ENCODE data around the gene IZUMO1. TPM values are rescaled to one million over a fixed set of nuclear protein-coding genes. Genes with fewer than 3 reads are reported as not detected.
"Not testable (repeated sequence)": the region's sequence is repeated elsewhere in the genome, so short reads cannot be mapped to it uniquely, and the experiment has no call there.

IZUMO1 gene
- total and polyA plus RNA-seq, 4 experiments from 2014 or later = not detected

- Mint-ChIP-seq H3K27me3 (no peaks in the 10 kb centered on the region), H3K4me3 (peak overlapping the region in 1 of 8 donors; percentile 54), H3K27ac (peak overlapping the region in 2 of 7 donors; percentile 43 to 64), H3K36me3 (peaks cover 0 to 5% of the 10 kb centered on the region in 2 donors), H3K9me3 (no peaks in the 10 kb centered on the region), H3K4me1 (peaks cover 9 to 38% (median 22%) of the 10 kb centered on the region in 4 donors)
- intact Hi-C loops (cut with micrococcal nuclease) = no loop called here
- no peaks in the 10 kb centered on the region for H3K36me3 ChIP-seq (ENCODE audit: insufficient read depth, low read length)
- CTCF ChIA-PET (ENCODE audit: partially characterized antibody) = no interaction called here
- no peak overlapping the region for H3K27ac ChIP-seq (ENCODE audit: low read depth, low read length)
- H3K4me1 ChIP-seq (ENCODE audit: insufficient read depth, low read length) = peaks cover 20% of the 10 kb centered on the region
- H3K9me3 ChIP-seq (ENCODE audit: control insufficient read depth in 1 of 2, low read length in 2 of 2) = no peaks in the 10 kb centered on the region
- no peak for DNase-seq
- POLR2A ChIA-PET (ENCODE audit: partially characterized antibody) = no interaction called here
- H3K4me3 ChIP-seq (ENCODE audit: low read length in 2 of 2) = no peak overlapping the region
- H3K27me3 ChIP-seq (ENCODE audit: insufficient read depth, low read length) = no peaks in the 10 kb centered on the region
These were observed 27.9 kb downstream of the IZUMO1 start for GRCh38 chr19:48718711-48719231.

DNA sequence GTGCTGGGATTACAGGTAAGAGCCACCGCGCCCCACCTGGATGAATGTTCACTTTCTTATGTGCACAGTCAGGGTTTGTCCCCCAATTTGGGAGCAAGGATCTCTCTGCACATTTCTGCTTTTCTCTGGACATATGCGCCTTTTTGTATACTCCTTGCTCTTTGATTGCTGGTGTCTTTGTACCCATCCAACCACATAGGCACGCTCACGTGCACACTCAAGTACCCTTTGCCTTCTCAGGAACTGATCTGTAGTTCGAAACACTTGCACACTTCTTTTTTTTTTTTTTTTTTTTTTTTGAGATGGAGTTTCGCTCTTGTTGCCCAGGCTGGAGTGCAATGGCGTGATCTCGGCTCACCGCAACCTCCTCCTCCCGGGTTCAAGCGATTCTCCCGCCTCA, 28.6 kb downstream of the IZUMO1 start:
- POLR2A ChIA-PET (ENCODE audit: partially characterized antibody); H3K27me3 ChIP-seq (ENCODE audit: insufficient read depth, low read length); H3K36me3 Mint-ChIP-seq; H3K4me3 ChIP-seq (ENCODE audit: low read length in 2 of 2); H3K27me3 Mint-ChIP-seq; H3K36me3 ChIP-seq (ENCODE audit: insufficient read depth, low read length); H3K9me3 ChIP-seq (ENCODE audit: control insufficient read depth in 1 of 2, low read length in 2 of 2); DNase-seq; H3K9me3 Mint-ChIP-seq; intact Hi-C loops (cut with micrococcal nuclease); H3K27ac Mint-ChIP-seq; H3K27ac ChIP-seq (ENCODE audit: low read depth, low read length): not testable (repeated sequence)
- peaks cover 26% of the 10 kb centered on the region for H3K4me1 ChIP-seq (ENCODE audit: insufficient read depth, low read length)
- Mint-ChIP-seq H3K4me1 (peaks cover 9 to 43% (median 24%) of the 10 kb centered on the region in 4 donors), H3K4me3 (peak overlapping the region in 1 of 8 donors; percentile 36)
- CTCF ChIA-PET (ENCODE audit: partially characterized antibody) = interaction anchor here (1.2 kb wide), 1 partner anchor 34 kb away, joined by 3 read pairs; no protein-coding TSS in a partner anchor

- peaks cover 0 to 5% of the 10 kb centered on the region in 2 donors for H3K36me3 Mint-ChIP-seq
- H3K36me3 ChIP-seq (ENCODE audit: insufficient read depth, low read length) = no peaks in the 10 kb centered on the region
- H3K4me3 Mint-ChIP-seq = peak overlapping the region in 2 of 8 donors; percentile 7 to 52
- ChIA-PET CTCF (ENCODE audit: partially characterized antibody) (interaction anchor here (1.4 to 1.9 kb wide), 3 partner anchors 22 to 71 kb away, joined by 3 to 8 read pairs (median 4); no protein-coding TSS in a partner anchor), POLR2A (ENCODE audit: partially characterized antibody) (interaction anchor here (0.9 to 1.5 kb wide), 2 partner anchors 8 to 11 kb away, joined by 3 to 4 read pairs; no protein-coding TSS in a partner anchor)
- no peak overlapping the region for H3K27ac ChIP-seq (ENCODE audit: low read depth, low read length)
- H3K9me3 ChIP-seq (ENCODE audit: control insufficient read depth in 1 of 2, low read length in 2 of 2) = no peaks in the 10 kb centered on the region
- H3K9me3 Mint-ChIP-seq = no peaks in the 10 kb centered on the region
- H3K27me3 Mint-ChIP-seq = no peaks in the 10 kb centered on the region
- no peak overlapping the region for H3K4me3 ChIP-seq (ENCODE audit: low read length in 2 of 2)
- H3K27me3 ChIP-seq (ENCODE audit: insufficient read depth, low read length) = no peaks in the 10 kb centered on the region
- peaks cover 31% of the 10 kb centered on the region for H3K4me1 ChIP-seq (ENCODE audit: insufficient read depth, low read length)
- no peak for DNase-seq
- H3K27ac Mint-ChIP-seq = peak overlapping the region in 1 of 7 donors; percentile 77
- H3K4me1 Mint-ChIP-seq = peaks cover 9 to 47% (median 22%) of the 10 kb centered on the region in 4 donors
- intact Hi-C loops (cut with micrococcal nuclease) = no loop called here
These were observed 30.0 kb downstream of the IZUMO1 start for GRCh38 chr19:48716562-48717291.

DNA sequence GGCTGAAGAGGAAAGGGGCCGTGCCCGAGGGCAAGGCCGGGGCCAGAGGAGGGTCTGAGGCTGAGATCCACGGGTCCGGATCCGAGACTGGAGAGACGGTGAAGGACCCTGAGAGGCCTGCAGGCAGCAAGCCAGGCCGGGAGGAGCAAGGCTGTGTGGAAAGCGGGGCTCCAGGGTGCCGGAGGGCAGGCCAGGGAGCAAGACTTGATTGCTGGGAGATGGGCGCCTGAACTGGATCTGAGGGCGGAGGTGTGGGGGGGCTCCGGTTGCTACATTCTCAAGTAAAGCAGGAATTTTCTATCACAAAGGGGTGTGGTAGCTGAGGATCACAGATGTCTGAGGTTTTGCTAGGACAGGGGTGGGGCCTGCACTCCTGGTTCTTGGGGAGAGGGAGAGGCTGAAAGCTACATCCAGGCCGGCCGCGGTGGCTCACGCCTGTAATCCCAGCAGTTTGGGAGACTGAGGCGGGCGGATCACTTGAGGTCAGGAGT, 31.0 kb downstream of the IZUMO1 start:
- CTCF ChIA-PET (ENCODE audit: partially characterized antibody) = interaction anchor here (1.4 to 1.9 kb wide), 3 partner anchors 23 to 70 kb away, joined by 3 to 8 read pairs (median 4); no protein-coding TSS in a partner anchor
- no peaks in the 10 kb centered on the region for H3K36me3 ChIP-seq (ENCODE audit: insufficient read depth, low read length)
- DNase-seq = no peak
- H3K36me3 Mint-ChIP-seq = peaks cover 0 to 3% of the 10 kb centered on the region in 2 donors
- H3K9me3 ChIP-seq (ENCODE audit: control insufficient read depth in 1 of 2, low read length in 2 of 2) = no peaks in the 10 kb centered on the region
- H3K4me3 Mint-ChIP-seq = peak overlapping the region in 6 of 8 donors; percentile 34 to 75 (median 54)
- intact Hi-C loops (cut with micrococcal nuclease) = no loop called here
- H3K9me3 Mint-ChIP-seq = no peaks in the 10 kb centered on the region
- peaks cover 7 to 39% (median 20%) of the 10 kb centered on the region in 4 donors for H3K4me1 Mint-ChIP-seq
- no peaks in the 10 kb centered on the region for H3K27me3 Mint-ChIP-seq
- peak overlapping the region in 2 of 7 donors; percentile 12 to 30 for H3K27ac Mint-ChIP-seq
- H3K27ac ChIP-seq (ENCODE audit: low read depth, low read length) = no peak overlapping the region
- H3K4me1 ChIP-seq (ENCODE audit: insufficient read depth, low read length) = peaks cover 24% of the 10 kb centered on the region
- no peak overlapping the region for H3K4me3 ChIP-seq (ENCODE audit: low read length in 2 of 2)
- POLR2A ChIA-PET (ENCODE audit: partially characterized antibody) = interaction anchor here (0.9 to 1.5 kb wide), 2 partner anchors 9 to 12 kb away, joined by 3 to 4 read pairs; no protein-coding TSS in a partner anchor
- H3K27me3 ChIP-seq (ENCODE audit: insufficient read depth, low read length) = no peaks in the 10 kb centered on the region

GRCh38 chr19:48714759-48715675, 31.7 kb downstream of the IZUMO1 start:
- H3K9me3 Mint-ChIP-seq = no peaks in the 10 kb centered on the region
- ChIA-PET POLR2A (ENCODE audit: partially characterized antibody) (interaction anchor here (0.6 to 3.0 kb wide), 11 partner anchors 10 to 278 kb away, joined by 3 to 17 read pairs (median 6); partner anchors contain the start of genes CA11, GYS1 and RUVBL2), CTCF (ENCODE audit: partially characterized antibody) (interaction anchor here (1.2 to 1.9 kb wide), 3 partner anchors 40 to 69 kb away, joined by 4 to 8 read pairs (median 5); partner anchors contain the start of gene CA11)
- H3K27me3 ChIP-seq (ENCODE audit: insufficient read depth, low read length) = no peaks in the 10 kb centered on the region
- H3K27ac Mint-ChIP-seq = peak overlapping the region; percentile 57 to 94 (median 85)
- no peaks in the 10 kb centered on the region for H3K9me3 ChIP-seq (ENCODE audit: control insufficient read depth in 1 of 2, low read length in 2 of 2)
- H3K36me3 ChIP-seq (ENCODE audit: insufficient read depth, low read length) = no peaks in the 10 kb centered on the region
- peaks cover 24% of the 10 kb centered on the region for H3K4me1 ChIP-seq (ENCODE audit: insufficient read depth, low read length)
- intact Hi-C loops (cut with micrococcal nuclease) = loop anchor here (1.0 to 5.0 kb wide), 4 partner anchors 10 to 98 kb away; partner anchors contain the start of genes CA11, FAM83E, RPL18 and SPHK2
- peaks cover 4 to 34% (median 15%) of the 10 kb centered on the region in 4 donors for H3K4me1 Mint-ChIP-seq
- peak overlapping the region; percentile 63 to 73 for H3K4me3 ChIP-seq (ENCODE audit: low read length in 2 of 2)
- peaks cover 0 to 2% of the 10 kb centered on the region in 2 donors for H3K36me3 Mint-ChIP-seq
- DNase-seq = no peak
- H3K4me3 Mint-ChIP-seq = peak overlapping the region; percentile 76 to 94 (median 82)
- H3K27me3 Mint-ChIP-seq = no peaks in the 10 kb centered on the region
- peak overlapping the region; percentile 70 for H3K27ac ChIP-seq (ENCODE audit: low read depth, low read length)

GRCh38 chr19:48713864-48714755, 32.6 kb downstream of the IZUMO1 start:
- intact Hi-C loops (cut with micrococcal nuclease) = loop anchor here (1.0 to 5.0 kb wide), 4 partner anchors 11 to 97 kb away; partner anchors contain the start of genes CA11, FAM83E, RPL18 and SPHK2
- Histone ChIP-seq H3K9me3 (ENCODE audit: control insufficient read depth in 1 of 2, low read length in 2 of 2) (no peaks in the 10 kb centered on the region), H3K27ac (ENCODE audit: low read depth, low read length) (peak overlapping the region; percentile 70), H3K4me3 (ENCODE audit: low read length in 2 of 2) (peak overlapping the region; percentile 63 to 73), H3K4me1 (ENCODE audit: insufficient read depth, low read length) (peaks cover 24% of the 10 kb centered on the region), H3K27me3 (ENCODE audit: insufficient read depth, low read length) (no peaks in the 10 kb centered on the region), H3K36me3 (ENCODE audit: insufficient read depth, low read length) (no peaks in the 10 kb centered on the region)
- Mint-ChIP-seq H3K4me3 (peak overlapping the region; percentile 83 to 94 (median 90)), H3K9me3 (no peaks in the 10 kb centered on the region), H3K4me1 (peaks cover 4 to 34% (median 15%) of the 10 kb centered on the region in 4 donors), H3K27me3 (no peaks in the 10 kb centered on the region), H3K36me3 (peaks cover 0 to 2% of the 10 kb centered on the region in 2 donors), H3K27ac (peak overlapping the region; percentile 57 to 95 (median 92))
- POLR2A ChIA-PET (ENCODE audit: partially characterized antibody) = interaction anchor here (0.6 to 3.0 kb wide), 15 partner anchors 11 to 279 kb away, joined by 3 to 17 read pairs (median 4); partner anchors contain the start of genes CA11, DBP, FUT2 and GYS1
- CTCF ChIA-PET (ENCODE audit: partially characterized antibody) = interaction anchor here (1.2 to 1.4 kb wide), 3 partner anchors 38 to 68 kb away, joined by 4 to 5 read pairs (median 4); partner anchors contain the start of gene CA11
- DNase-seq = peak; percentile 96 to 99 (median 97)

All from CD4-positive, alpha-beta memory T cell (primary cell).